Measurements from ENCODE around the gene POU4F3. TPM values are rescaled to one million over a fixed set of nuclear protein-coding genes. Genes with fewer than 3 reads are reported as not detected.

POU4F3 gene
- total RNA-seq, 1 donor from 2014 or later: 0.15 TPM

DNA sequence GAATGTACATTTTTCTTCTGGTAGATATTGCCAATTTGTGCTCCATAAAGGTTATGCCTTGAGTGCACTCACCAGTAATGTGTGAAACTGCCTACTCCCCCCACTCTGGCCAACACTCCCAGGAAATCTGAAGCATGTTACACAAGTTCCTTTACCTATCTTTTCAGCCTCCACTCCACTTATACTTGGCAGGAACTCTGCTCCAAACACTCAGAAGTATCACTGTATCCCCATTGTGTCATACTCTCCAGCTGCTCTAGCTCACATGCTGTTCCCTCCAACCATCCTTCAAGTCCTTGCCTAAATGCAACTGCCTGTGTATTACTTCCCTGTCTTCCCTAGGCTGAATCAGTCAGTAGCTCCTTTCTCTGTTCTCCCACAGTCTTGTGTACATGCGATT lies 28.3 kb downstream of the POU4F3 start:
- H3K27me3 Mint-ChIP-seq (ENCODE audit: unreplicated experiment): no peaks in the 10 kb centered on the region
- no peaks in the 10 kb centered on the region for H3K9me3 Mint-ChIP-seq (ENCODE audit: unreplicated experiment)
- H3K36me3 Mint-ChIP-seq (ENCODE audit: low read depth, unreplicated experiment): no peaks in the 10 kb centered on the region
- H3K27ac Mint-ChIP-seq (ENCODE audit: unreplicated experiment): no peak overlapping the region
- peaks cover 2% of the 10 kb centered on the region for H3K4me1 Mint-ChIP-seq (ENCODE audit: unreplicated experiment)
- DNase-seq (ENCODE audit: low spot score): no peak
- no peak overlapping the region for H3K4me3 Mint-ChIP-seq (ENCODE audit: unreplicated experiment)
- TF ChIP-seq, protein P1, sequence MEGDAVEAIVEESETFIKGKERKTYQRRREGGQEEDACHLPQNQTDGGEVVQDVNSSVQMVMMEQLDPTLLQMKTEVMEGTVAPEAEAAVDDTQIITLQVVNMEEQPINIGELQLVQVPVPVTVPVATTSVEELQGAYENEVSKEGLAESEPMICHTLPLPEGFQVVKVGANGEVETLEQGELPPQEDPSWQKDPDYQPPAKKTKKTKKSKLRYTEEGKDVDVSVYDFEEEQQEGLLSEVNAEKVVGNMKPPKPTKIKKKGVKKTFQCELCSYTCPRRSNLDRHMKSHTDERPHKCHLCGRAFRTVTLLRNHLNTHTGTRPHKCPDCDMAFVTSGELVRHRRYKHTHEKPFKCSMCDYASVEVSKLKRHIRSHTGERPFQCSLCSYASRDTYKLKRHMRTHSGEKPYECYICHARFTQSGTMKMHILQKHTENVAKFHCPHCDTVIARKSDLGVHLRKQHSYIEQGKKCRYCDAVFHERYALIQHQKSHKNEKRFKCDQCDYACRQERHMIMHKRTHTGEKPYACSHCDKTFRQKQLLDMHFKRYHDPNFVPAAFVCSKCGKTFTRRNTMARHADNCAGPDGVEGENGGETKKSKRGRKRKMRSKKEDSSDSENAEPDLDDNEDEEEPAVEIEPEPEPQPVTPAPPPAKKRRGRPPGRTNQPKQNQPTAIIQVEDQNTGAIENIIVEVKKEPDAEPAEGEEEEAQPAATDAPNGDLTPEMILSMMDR (IDR thresholded peaks at IDR 0.05; ENCODE audit: unreplicated experiment): no peak

DNA sequence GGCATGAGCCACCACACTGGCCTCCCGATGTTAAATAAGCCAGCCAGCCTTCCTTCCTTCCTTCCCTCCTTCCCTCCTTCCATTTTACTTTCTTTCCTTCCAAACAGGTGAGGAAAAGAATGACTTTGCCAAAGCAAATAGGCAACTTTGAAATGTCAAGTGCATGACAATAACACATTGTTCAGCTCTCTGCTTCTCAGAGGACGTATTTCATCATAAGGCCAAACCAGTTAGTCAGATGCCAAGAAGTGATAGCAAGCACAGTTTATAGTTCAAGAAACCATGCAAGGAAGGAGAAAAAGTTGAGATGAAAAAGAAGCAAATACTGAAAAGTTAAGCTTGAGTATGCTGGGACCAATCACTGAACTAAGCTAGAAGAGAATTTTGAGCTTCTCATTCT lies 29.5 kb downstream of the POU4F3 start:
- Mint-ChIP-seq H3K27ac (ENCODE audit: unreplicated experiment) (no peak overlapping the region), H3K36me3 (ENCODE audit: low read depth, unreplicated experiment) (no peaks in the 10 kb centered on the region), H3K27me3 (ENCODE audit: unreplicated experiment) (no peaks in the 10 kb centered on the region), H3K4me1 (ENCODE audit: unreplicated experiment) (peaks cover 2% of the 10 kb centered on the region), H3K9me3 (ENCODE audit: unreplicated experiment) (no peaks in the 10 kb centered on the region), H3K4me3 (ENCODE audit: unreplicated experiment) (no peak overlapping the region)
- TF ChIP-seq, protein P1 (IDR thresholded peaks at IDR 0.05; ENCODE audit: unreplicated experiment): no peak
- no peak for DNase-seq (ENCODE audit: low spot score)

DNA sequence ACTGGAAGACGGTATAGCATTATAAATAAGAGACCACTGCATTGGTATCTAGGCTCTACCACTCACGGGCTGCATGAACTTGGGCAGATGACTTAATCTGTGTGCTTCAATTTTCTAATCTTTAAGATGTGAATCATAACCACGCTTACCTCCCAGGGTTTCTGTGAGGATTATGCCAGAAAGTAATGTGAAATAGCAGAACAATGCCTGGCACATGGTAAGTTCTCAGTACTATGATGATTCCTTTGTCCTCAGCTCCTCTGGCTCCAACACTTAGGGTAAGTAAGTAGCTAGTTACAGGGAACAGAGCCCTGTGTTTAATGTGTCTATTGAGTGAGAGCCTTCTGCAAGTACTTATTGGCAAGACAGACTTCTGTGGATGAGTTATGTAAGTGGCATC lies 31.1 kb downstream of the POU4F3 start:
- no peak overlapping the region for H3K27ac Mint-ChIP-seq (ENCODE audit: unreplicated experiment)
- H3K4me3 Mint-ChIP-seq (ENCODE audit: unreplicated experiment): no peak overlapping the region

DNA sequence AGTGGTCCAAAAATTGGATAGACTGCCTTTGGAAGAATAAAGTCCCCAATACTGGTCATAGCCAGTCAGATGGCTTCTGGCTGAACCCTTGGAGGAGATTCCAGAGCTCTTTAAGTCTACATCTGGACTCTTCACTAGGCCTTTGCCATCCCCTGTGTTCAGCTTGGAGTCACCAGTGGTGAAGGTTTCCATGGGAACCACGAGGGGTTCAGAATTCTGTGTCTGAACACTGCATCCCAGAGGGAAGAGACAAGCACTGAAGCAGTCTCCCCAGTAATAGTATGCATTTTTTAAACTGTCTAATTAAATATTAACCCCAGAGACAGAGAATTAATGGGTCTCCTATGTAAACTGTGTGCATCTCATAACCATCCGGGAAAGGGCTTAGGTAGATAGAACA lies 38.2 kb downstream of the POU4F3 start:
- Mint-ChIP-seq H3K27me3 (ENCODE audit: unreplicated experiment) (peaks cover 2% of the 10 kb centered on the region), H3K4me1 (ENCODE audit: unreplicated experiment) (no peaks in the 10 kb centered on the region), H3K27ac (ENCODE audit: unreplicated experiment) (no peak overlapping the region), H3K36me3 (ENCODE audit: low read depth, unreplicated experiment) (no peaks in the 10 kb centered on the region), H3K9me3 (ENCODE audit: unreplicated experiment) (no peaks in the 10 kb centered on the region), H3K4me3 (ENCODE audit: unreplicated experiment) (no peak overlapping the region)
- TF ChIP-seq, protein P1 (IDR thresholded peaks at IDR 0.05; ENCODE audit: unreplicated experiment): no peak
- DNase-seq (ENCODE audit: low spot score): no peak

More for the DNA sequence above, 31.1 kb downstream of the POU4F3 start:
- Mint-ChIP-seq H3K4me1 (ENCODE audit: unreplicated experiment) (peaks cover 2% of the 10 kb centered on the region), H3K9me3 (ENCODE audit: unreplicated experiment) (no peaks in the 10 kb centered on the region), H3K36me3 (ENCODE audit: low read depth, unreplicated experiment) (no peaks in the 10 kb centered on the region), H3K27me3 (ENCODE audit: unreplicated experiment) (peaks cover 2% of the 10 kb centered on the region)
- TF ChIP-seq, protein P1 (IDR thresholded peaks at IDR 0.05; ENCODE audit: unreplicated experiment): no peak
- no peak for DNase-seq (ENCODE audit: low spot score)

DNA sequence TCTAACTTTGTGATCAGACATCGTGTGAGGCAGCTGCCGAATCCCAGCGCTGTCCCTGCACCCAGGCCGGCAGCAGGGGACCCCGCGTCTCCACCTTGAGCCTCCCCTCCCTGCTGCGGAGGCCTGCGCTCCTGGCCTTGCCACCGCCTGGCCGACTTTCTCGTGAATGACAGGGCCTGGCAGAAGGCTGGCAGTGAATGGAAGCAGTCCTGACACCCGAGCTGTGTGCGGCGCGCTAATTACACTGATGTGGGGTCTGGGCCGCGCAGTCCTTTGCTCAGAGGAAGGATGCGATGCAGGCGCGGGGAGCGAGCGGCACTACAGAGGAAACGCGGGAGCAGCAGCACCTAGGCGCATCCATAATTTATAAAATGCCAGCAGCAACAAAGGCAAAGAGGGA lies 40.3 kb downstream of the POU4F3 start:
- Mint-ChIP-seq H3K4me3 (ENCODE audit: unreplicated experiment) (no peak overlapping the region), H3K27ac (ENCODE audit: unreplicated experiment) (no peak overlapping the region), H3K9me3 (ENCODE audit: unreplicated experiment) (no peaks in the 10 kb centered on the region), H3K36me3 (ENCODE audit: low read depth, unreplicated experiment) (no peaks in the 10 kb centered on the region), H3K27me3 (ENCODE audit: unreplicated experiment) (no peaks in the 10 kb centered on the region), H3K4me1 (ENCODE audit: unreplicated experiment) (no peaks in the 10 kb centered on the region)
- no peak for DNase-seq (ENCODE audit: low spot score)
- TF ChIP-seq, protein P1 (IDR thresholded peaks at IDR 0.05; ENCODE audit: unreplicated experiment): no peak

Data from endothelial cell (in vitro differentiated cells).